Hematopoietic multipotent progenitor cell treated with erythropoietin and hydrocortisone succinate and interleukin-3 and kit ligand, for 4 days (in vitro differentiated cells): ENCODE data around the gene BTF3.

Experiments used
- DNase-seq: peaks from one replicate; pipeline ENCODE4 v3.0.0-alpha.2; 2015

Gene BTF3

GRCh38 chr5:73525606-73526203 lies 27.5 kb downstream of the BTF3 start:
- no peak for DNase-seq

- no peak for DNase-seq
Measured at GRCh38 chr5:73528248-73528647, 30.0 kb downstream of the BTF3 start.

GRCh38 chr5:73529081-73529480 lies 30.8 kb downstream of the BTF3 start:
- no peak for DNase-seq

GRCh38 chr5:73531356-73531755 lies 33.1 kb downstream of the BTF3 start:
- no peak for DNase-seq

GRCh38 chr5:73532195-73532594 lies 34.0 kb downstream of the BTF3 start:
- DNase-seq, result no peak

- no peak for DNase-seq
Measured at GRCh38 chr5:73534011-73534644, 35.9 kb downstream of the BTF3 start.

GRCh38 chr5:73534971-73535370 lies 36.7 kb downstream of the BTF3 start:
- no peak for DNase-seq

- DNase-seq, result no peak
Measured at GRCh38 chr5:73539730-73540129, 41.5 kb downstream of the BTF3 start.

- DNase-seq, result no peak
Measured at GRCh38 chr5:73540192-73540591, 42.0 kb downstream of the BTF3 start.

- no peak for DNase-seq
Measured at GRCh38 chr5:73542020-73542419, 43.8 kb downstream of the BTF3 start.

- DNase-seq, result no peak
Measured at GRCh38 chr5:73544429-73545402, 46.5 kb downstream of the BTF3 start.

- no peak for DNase-seq
Measured at GRCh38 chr5:73545403-73545779, 47.1 kb downstream of the BTF3 start.

GRCh38 chr5:73550016-73550415 lies 51.8 kb downstream of the BTF3 start:
- DNase-seq, result no peak

- DNase-seq, result no peak
Measured at GRCh38 chr5:73552642-73553041, 54.4 kb downstream of the BTF3 start.
